ENCODE measurements around the gene UVSSA.

- TF ChIP-seq CTCF (IDR thresholded peaks at IDR 0.05) (no peak), POLR2A (IDR thresholded peaks at IDR 0.05) (no peak)
Observed at GRCh38 chr4:1379351-1379781, 32.4 kb downstream of the UVSSA start.

Data from body of pancreas (tissue), 4 donors.